Right ventricle myocardium inferior (tissue), 1 donor: ENCODE measurements around the gene MTCH1. TPM values are rescaled to one million over a fixed set of nuclear protein-coding genes. Genes with fewer than 3 reads are reported as not detected.
"Not testable (repeated sequence)": the region's sequence is repeated elsewhere in the genome, so short reads cannot be mapped to it uniquely, and the experiment has no call there.

ENCODE experiments used
- ATAC-seq: fragments of 200-7000 bp; cut with Tn5 transposase; one replicate; pipeline ENCODE4 v1.9.1; 2020; ENCODE audit warnings: mild to moderate bottlenecking, moderate library complexity
- DNase-seq: peaks from one replicate; pipeline ENCODE4 v3.0.0; 2021; ENCODE audit errors: missing footprints
- intact Hi-C: fragments of 100-400 bp; cut with DNase I; formaldehyde crosslinking; loops from one replicate; pipeline ENCODE4 v1.11.0; 2022
- total RNA-seq: library from RNA; stranded (reverse); fragmentation: NEBNext Ultra II Directional; extraction: Animal tissue kit (Norgen Biotek cat#: 25700); gene quantifications from one replicate; pipeline ENCODE4 v1.2.1, GENCODE V29; 2021
- donor health status: DM: no; HTN: yes; CAD: no; lungs with severe emphysema.

The MTCH1 gene
- total RNA-seq, 1 donor from 2014 or later = 220 TPM

DNA sequence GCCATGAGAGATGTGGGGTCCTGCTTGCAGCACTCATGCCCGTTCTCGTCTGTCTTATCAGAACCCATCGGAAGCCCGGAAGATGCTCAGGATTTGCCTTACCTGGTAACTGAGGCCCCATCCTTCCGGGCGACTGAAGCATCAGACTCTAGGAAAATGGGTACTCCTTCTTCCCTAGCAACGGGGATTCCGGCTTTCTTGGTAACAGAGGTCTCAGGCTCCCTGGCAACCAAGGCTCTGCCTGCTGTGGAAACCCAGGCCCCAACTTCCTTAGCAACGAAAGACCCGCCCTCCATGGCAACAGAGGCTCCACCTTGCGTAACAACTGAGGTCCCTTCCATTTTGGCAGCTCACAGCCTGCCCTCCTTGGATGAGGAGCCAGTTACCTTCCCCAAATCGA is 23.1 kb downstream of the MTCH1 start:
- peak; percentile 90 for DNase-seq
- peak; percentile 20 for ATAC-seq
- intact Hi-C loops = loop anchor here (5.0 kb wide), 1 partner anchor 46 kb away; no protein-coding TSS in a partner anchor

DNA sequence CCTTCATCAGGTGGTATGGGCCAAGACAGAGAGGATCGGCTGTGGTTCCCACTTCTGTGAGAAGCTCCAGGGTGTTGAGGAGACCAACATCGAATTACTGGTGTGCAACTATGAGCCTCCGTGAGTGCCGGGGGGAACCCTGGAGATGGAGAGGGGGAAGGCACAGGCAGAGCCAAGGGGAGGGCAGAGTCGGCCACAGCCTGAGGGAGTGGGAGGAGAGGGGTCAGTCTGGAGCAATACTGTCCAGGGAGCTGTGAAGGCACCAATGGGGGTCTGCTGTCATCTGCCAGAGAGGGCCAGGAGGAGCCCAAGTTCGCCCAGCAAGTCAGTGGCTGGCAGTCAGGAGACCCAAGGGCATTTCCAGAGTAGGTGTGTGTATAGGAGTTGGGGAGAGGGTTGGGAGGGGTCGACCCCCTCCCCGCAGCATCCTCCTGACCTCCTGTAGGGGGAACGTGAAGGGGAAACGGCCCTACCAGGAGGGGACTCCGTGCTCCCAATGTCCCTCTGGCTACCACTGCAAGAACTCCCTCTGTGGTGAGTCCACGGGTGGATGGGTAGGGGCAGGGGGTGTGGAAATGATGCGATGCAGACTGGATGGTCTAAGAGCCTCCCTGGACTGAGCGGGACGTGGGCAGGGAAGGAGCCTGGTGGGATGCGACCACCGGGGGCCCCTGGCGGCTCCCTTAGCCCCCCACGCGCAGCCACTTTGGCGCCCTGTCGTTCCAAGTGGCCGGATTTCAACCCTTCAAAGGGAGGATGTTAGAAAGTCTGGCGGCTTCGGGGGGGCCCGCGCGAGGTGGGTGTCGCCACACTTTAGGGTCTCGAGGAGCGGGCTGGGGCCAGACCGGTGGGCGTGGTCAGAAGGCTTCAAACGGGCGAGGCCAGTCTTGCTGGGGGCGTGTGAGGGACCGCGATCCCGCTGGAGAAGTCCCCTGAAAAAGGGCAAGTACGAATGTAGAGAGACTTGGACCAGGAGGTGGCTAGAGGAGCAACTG is 24.3 kb downstream of the MTCH1 start:
- ATAC-seq (no peak), DNase-seq (no peak)
- intact Hi-C loops = loop anchor here (5.0 kb wide), 1 partner anchor 44 kb away; no protein-coding TSS in a partner anchor

DNA sequence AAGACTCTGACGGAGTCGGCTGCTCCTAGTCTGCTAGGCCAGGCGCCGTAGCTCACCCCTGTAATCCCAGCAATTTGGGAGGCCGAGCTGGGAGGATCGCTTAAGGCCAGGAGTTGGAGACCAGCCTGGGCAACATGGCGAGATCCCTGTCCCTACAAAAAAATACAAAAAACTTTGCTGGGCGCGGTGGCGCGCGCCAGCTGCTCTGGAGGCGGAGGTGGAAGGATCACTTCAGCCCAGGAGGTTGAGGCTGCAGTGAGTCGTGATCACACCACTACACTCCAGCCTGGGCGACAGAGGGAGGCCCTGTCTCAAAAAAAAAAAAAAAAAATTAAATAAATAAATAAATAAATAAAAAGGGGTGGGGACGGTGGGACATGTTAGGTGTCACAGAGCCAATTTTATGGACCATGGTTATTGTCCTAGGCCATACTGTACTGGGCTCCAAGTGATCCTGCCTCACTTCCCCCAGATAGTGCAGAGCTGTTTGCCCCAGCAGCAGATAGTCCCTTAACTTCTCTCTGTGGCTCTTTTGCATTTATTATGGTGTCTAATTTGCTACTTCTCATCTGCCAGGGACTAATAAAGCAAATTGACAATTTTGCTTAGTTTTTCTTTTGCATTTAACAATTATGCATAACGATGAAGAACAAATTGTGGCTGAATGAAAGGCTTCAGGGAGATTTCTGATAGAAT is 26.3 kb downstream of the MTCH1 start:
- DNase-seq (no peak), ATAC-seq (no peak)
- intact Hi-C loops = loop anchor here (5.0 kb wide), 1 partner anchor 42 kb away; no protein-coding TSS in a partner anchor

- ATAC-seq = no peak
- no peak for DNase-seq
- intact Hi-C loops = no loop called here
These were observed 27.0 kb downstream of the MTCH1 start for GRCh38 chr6:36958775-36959554.

DNA sequence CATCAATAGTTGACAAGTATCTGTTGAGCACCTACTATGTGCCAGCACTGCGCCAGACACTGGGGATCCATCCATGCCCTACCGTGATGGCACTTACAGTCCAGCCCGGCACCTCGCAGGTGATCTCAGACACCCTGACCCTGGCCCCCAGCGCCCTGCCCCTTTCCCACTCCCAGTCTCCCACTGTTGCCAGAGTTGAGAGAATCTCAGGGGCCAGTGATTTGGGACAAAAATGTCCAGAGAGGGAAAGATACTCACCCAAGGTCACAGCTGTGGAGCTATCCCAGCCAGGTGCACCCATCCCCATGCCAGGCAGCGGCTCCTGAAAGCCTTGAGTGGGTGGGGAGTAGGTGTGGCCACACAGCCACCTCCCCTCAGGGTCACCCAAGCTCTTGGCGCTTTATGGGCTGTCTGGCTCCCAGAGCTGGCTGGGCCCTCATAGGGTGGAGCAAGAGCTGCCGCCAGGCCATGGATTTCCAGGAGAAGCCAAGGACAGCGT is 28.2 kb downstream of the MTCH1 start:
- intact Hi-C loops = no loop called here
- DNase-seq (no peak), ATAC-seq (peak; percentile 37)

GRCh38 chr6:36956446-36956820 is 29.6 kb downstream of the MTCH1 start:
- intact Hi-C loops = no loop called here

GRCh38 chr6:36955671-36956445 is 30.1 kb downstream of the MTCH1 start:
- ATAC-seq = no peak
- intact Hi-C loops = no loop called here

More at GRCh38 chr6:36956446-36956820, 29.6 kb downstream of the MTCH1 start:
- DNase-seq = no peak
- no peak for ATAC-seq

GRCh38 chr6:36955136-36955535 is 30.9 kb downstream of the MTCH1 start:
- no peak for ATAC-seq

More at GRCh38 chr6:36955671-36956445, 30.1 kb downstream of the MTCH1 start:
- DNase-seq = no peak

DNA sequence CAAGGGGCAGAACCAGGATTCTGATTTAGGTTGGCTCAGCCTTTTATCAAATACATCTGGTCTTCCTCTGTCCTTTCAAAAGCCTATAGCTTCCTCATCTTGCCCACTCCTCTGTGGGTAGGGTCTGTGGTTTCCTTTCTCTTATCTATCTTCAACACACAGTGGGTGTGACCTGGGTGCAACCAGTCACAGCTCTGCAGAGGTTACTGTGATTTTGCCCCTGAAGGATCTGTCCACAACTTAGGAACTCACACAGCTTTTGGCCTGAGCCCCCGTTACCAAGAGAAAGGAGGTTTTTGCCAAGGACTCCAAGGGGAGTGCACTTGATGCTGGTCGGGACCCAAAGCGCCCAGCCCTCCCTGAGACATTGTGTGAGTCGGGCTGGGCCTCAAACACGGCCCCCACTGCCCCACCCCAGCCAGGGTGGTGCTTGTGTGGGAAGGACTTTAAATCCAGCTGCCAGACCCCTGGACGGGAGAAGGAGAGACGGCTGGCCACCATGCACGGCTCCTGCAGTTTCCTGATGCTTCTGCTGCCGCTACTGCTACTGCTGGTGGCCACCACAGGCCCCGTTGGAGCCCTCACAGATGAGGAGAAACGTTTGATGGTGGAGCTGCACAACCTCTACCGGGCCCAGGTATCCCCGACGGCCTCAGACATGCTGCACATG is 31.6 kb downstream of the MTCH1 start, which contains the start of gene PI16:
Gene PI16 (plus strand): TSS at position 477 of the 670 bp plus-strand sequence. CDS start 23 bp downstream, at position 500.
- ATAC-seq (peak; percentile 54), DNase-seq (no peak)

More at GRCh38 chr6:36955136-36955535, 30.9 kb downstream of the MTCH1 start:
- DNase-seq = no peak
- intact Hi-C loops = no loop called here

DNA sequence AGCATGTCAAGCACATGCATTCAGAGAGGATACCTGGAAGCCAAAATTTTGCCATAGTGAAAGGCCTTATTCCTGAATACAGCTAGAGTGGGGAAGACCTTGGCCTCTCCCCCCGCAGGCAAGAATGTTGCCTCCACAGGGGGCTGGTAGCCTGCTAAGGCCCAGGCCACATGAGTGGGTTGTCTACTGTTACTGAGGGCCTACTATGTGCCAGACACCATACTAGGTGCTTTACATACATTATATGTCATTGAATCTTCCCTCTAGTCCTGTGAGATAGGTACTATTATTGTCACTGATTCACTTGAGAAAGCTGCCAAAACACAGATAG is 32.1 kb downstream of the MTCH1 start:
- intact Hi-C loops = no loop called here
- DNase-seq (no peak), ATAC-seq (no peak)

More for the DNA sequence above, 31.6 kb downstream of the MTCH1 start, which contains the start of gene PI16:
- intact Hi-C loops = no loop called here

DNA sequence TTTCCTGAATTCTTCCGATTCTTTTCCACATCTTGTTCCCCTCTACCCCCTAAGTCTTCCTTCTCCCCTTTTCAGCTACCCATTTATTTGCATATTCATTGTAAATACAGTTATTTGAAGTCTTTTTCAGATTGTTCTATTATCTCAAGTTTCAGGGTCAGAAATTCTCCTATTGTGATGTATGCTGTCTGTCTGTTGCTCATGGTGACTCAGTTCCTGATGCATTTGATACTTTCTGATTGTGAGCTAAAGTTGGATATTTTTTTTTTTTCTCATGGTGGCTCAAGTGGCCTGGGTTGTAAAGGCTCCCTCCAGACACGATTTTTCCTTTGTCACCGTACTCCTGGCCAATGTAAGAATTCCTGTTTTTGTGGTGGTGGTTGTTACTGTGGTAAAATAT is 36.4 kb downstream of the MTCH1 start:
- intact Hi-C loops = no loop called here
- DNase-seq (no peak), ATAC-seq (no peak)

GRCh38 chr6:36949076-36949475 is 36.9 kb downstream of the MTCH1 start:
- DNase-seq, intact Hi-C loops, ATAC-seq: not testable (repeated sequence)

GRCh38 chr6:36947570-36948351 is 38.2 kb downstream of the MTCH1 start:
- no peak for ATAC-seq
- intact Hi-C loops = no loop called here
- no peak for DNase-seq

DNA sequence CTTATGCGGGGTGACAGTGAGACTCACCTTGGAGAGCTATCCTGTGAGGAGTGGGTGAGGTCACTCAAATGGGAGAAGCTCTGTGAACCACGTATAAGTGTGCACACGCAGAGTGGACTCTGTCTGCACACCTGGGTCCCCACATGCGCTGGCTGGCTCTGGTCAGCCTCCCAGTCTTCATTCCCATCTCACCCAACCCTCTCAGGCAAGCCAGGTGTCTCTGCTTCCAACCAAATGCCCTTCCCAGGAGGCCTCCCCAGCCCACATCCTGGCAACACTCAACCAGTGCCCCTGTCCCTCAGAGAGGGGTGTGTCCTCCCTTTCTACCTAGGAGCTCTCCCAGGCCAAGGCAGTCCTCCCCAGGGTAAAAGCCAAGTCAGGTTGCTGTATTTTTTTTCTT is 39.5 kb downstream of the MTCH1 start:
- no peak for DNase-seq
- ATAC-seq = no peak
- intact Hi-C loops = no loop called here

- no peak for ATAC-seq
- no peak for DNase-seq
- intact Hi-C loops = loop anchor here (1.0 kb wide), 1 partner anchor 8 kb away; no protein-coding TSS in a partner anchor
These were observed 40.7 kb downstream of the MTCH1 start for GRCh38 chr6:36945301-36945700.

GRCh38 chr6:36944650-36945049 is 41.3 kb downstream of the MTCH1 start:
- intact Hi-C loops = loop anchor here (1.0 kb wide), 1 partner anchor 7 kb away; no protein-coding TSS in a partner anchor
- DNase-seq = no peak
- no peak for ATAC-seq
